ENCODE data around the gene HAPLN1. TPM values are rescaled to one million over a fixed set of nuclear protein-coding genes. Genes with fewer than 3 reads are reported as not detected.

The HAPLN1 gene
- total and polyA plus RNA-seq, 2 experiments from 2014 or later, result 1.5 to 4.0 TPM

- no peak overlapping the region for H3K27ac ChIP-seq (ENCODE audit: low read depth)
- no peak for ATAC-seq
- Mint-ChIP-seq H3K27ac (no peak overlapping the region), H3K9me3 (peaks cover 4% of the 10 kb centered on the region; the same call in 1 of the 3 replicates), H3K27me3 (ENCODE audit: insufficient read depth, low read depth, poor library complexity) (no peaks in the 10 kb centered on the region), H3K4me3 (no peak overlapping the region), H3K36me3 (ENCODE audit: low read depth) (no peaks in the 10 kb centered on the region), H3K4me1 (no peaks in the 10 kb centered on the region)
- TF ChIP-seq REST (IDR thresholded peaks at IDR 0.05; ENCODE audit: unreplicated experiment) (no peak), ZNF462 (CRISPR knock-in tag; IDR thresholded peaks at IDR 0.05) (no peak), STAT1 (IDR thresholded peaks at IDR 0.05; ENCODE audit: unreplicated experiment) (no peak), ZNF331 (CRISPR knock-in tag; IDR thresholded peaks at IDR 0.05; ENCODE audit: low read depth) (no peak), POLR2AphosphoS5 (IDR thresholded peaks at IDR 0.05; ENCODE audit: low read depth) (no peak), EZH2 (IDR thresholded peaks at IDR 0.05; ENCODE audit: low read depth, unreplicated experiment) (no peak), ZNF114 (CRISPR knock-in tag; IDR thresholded peaks at IDR 0.05) (no peak), EZH2phosphoT487 (IDR thresholded peaks at IDR 0.05; ENCODE audit: unreplicated experiment) (no peak), JUNB (IDR thresholded peaks at IDR 0.05; ENCODE audit: unreplicated experiment) (no peak), CREB1 (CRISPR knock-in tag; IDR thresholded peaks at IDR 0.05; ENCODE audit: low read depth) (no peak), ETS1 (IDR thresholded peaks at IDR 0.05) (no peak), NANOG (IDR thresholded peaks at IDR 0.05; ENCODE audit: borderline replicate concordance) (no peak), CTCF (conservative IDR thresholded peaks at IDR 0.05; ENCODE audit: low read depth in 2 of 2) (no peak)
- H3K36me3 ChIP-seq (ENCODE audit: insufficient read depth), result no peaks in the 10 kb centered on the region
- no peak overlapping the region for H3K4me3 ChIP-seq
- H3K9me2 ChIP-seq (ENCODE audit: insufficient read depth), result no peaks in the 10 kb centered on the region
- no peak overlapping the region for H2AFZ ChIP-seq
- no peak for DNase-seq (ENCODE audit: low spot score)
- H3K27me3 ChIP-seq (ENCODE audit: insufficient read depth), result no peaks in the 10 kb centered on the region
- H3F3A ChIP-seq (replicated peaks; ENCODE audit: low read depth), result no peaks in the 10 kb centered on the region
- no peak overlapping the region for H3K4me2 ChIP-seq
- H4K20me1 ChIP-seq (replicated peaks; ENCODE audit: insufficient read depth), result no peaks in the 10 kb centered on the region
- H3K4me1 ChIP-seq (ENCODE audit: insufficient read depth), result no peaks in the 10 kb centered on the region
- no peaks in the 10 kb centered on the region for H3K79me2 ChIP-seq (replicated peaks; ENCODE audit: insufficient read depth)
Measured at GRCh38 chr5:83742089-83742488, 21.4 kb upstream of the HAPLN1 start.
